ENCODE measurements around the gene HTT. TPM values are rescaled to one million over a fixed set of nuclear protein-coding genes. Genes with fewer than 3 reads are reported as not detected.

The HTT gene
- total RNA-seq, 1 experiment from 2014 or later = 85.4 TPM

GRCh38 chr4:3290476-3290875, 216.0 kb downstream of the HTT start:
- peaks cover 23% of the 10 kb centered on the region for H3K27me3 Mint-ChIP-seq (ENCODE audit: low read depth)
- H3K27ac Mint-ChIP-seq = no peak overlapping the region
- ChIA-PET CTCF (interaction anchor here (0.6 to 3.7 kb wide), 4 partner anchors 18 to 191 kb away, joined by 3 to 45 read pairs (median 9); no protein-coding TSS in a partner anchor), POLR2A (no interaction called here)
- peaks cover 20% of the 10 kb centered on the region for H3K4me1 Mint-ChIP-seq
- no peaks in the 10 kb centered on the region for H3K36me3 Mint-ChIP-seq
- no peak overlapping the region for H3K4me3 Mint-ChIP-seq
- DNase-seq (ENCODE audit: low spot score) (peak; percentile 5), ATAC-seq (no peak)
- TF ChIP-seq, protein P1, sequence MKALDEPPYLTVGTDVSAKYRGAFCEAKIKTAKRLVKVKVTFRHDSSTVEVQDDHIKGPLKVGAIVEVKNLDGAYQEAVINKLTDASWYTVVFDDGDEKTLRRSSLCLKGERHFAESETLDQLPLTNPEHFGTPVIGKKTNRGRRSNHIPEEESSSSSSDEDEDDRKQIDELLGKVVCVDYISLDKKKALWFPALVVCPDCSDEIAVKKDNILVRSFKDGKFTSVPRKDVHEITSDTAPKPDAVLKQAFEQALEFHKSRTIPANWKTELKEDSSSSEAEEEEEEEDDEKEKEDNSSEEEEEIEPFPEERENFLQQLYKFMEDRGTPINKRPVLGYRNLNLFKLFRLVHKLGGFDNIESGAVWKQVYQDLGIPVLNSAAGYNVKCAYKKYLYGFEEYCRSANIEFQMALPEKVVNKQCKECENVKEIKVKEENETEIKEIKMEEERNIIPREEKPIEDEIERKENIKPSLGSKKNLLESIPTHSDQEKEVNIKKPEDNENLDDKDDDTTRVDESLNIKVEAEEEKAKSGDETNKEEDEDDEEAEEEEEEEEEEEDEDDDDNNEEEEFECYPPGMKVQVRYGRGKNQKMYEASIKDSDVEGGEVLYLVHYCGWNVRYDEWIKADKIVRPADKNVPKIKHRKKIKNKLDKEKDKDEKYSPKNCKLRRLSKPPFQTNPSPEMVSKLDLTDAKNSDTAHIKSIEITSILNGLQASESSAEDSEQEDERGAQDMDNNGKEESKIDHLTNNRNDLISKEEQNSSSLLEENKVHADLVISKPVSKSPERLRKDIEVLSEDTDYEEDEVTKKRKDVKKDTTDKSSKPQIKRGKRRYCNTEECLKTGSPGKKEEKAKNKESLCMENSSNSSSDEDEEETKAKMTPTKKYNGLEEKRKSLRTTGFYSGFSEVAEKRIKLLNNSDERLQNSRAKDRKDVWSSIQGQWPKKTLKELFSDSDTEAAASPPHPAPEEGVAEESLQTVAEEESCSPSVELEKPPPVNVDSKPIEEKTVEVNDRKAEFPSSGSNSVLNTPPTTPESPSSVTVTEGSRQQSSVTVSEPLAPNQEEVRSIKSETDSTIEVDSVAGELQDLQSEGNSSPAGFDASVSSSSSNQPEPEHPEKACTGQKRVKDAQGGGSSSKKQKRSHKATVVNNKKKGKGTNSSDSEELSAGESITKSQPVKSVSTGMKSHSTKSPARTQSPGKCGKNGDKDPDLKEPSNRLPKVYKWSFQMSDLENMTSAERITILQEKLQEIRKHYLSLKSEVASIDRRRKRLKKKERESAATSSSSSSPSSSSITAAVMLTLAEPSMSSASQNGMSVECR (CRISPR knock-in tag; IDR thresholded peaks at IDR 0.05; ENCODE audit: borderline replicate concordance) = no peak
- TF ChIP-seq OVOL2 (CRISPR knock-in tag; IDR thresholded peaks at IDR 0.05; ENCODE audit: borderline replicate concordance) (no peak), TEAD4 (CRISPR knock-in tag; IDR thresholded peaks at IDR 0.05) (no peak)
- no peaks in the 10 kb centered on the region for H3K9me3 Mint-ChIP-seq

DNA sequence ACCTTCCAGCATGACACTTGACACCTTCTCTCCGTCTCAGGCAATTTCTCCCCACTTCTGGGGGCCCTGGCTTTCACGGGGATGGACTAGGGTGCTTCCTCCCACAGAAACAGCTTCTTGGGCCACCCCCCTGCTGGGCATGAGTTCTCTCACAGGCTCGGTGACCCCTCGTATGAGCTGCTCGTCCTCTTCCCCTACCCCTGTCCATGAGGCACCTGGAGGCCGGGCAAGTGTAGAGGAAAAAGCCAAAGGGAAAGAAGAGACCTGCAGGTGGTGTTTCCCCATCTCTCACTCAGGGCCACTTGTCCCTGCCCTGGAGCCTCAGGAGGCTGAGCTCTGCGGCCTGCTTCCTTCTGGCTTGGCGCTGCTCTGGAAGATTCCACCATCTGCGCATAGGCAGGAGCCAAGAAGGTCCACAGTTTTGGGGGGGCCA, 216.4 kb downstream of the HTT start:
- no peak for TF ChIP-seq FOXP4 (CRISPR knock-in tag; IDR thresholded peaks at IDR 0.05)
- no peak for TF ChIP-seq ZNF512 (CRISPR knock-in tag; IDR thresholded peaks at IDR 0.05; ENCODE audit: borderline replicate concordance)
- no peak for TF ChIP-seq MXD4 (CRISPR knock-in tag; IDR thresholded peaks at IDR 0.05; ENCODE audit: borderline replicate concordance)
- TF ChIP-seq, protein P2, sequence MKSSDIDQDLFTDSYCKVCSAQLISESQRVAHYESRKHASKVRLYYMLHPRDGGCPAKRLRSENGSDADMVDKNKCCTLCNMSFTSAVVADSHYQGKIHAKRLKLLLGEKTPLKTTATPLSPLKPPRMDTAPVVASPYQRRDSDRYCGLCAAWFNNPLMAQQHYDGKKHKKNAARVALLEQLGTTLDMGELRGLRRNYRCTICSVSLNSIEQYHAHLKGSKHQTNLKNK (CRISPR knock-in tag; IDR thresholded peaks at IDR 0.05) = no peak
- TF ChIP-seq ZNF671 (CRISPR knock-in tag; IDR thresholded peaks at IDR 0.05) = no peak
- TF ChIP-seq CTCF (IDR thresholded peaks at IDR 0.05) = no peak
- no peak for TF ChIP-seq CBFB (CRISPR knock-in tag; IDR thresholded peaks at IDR 0.05; ENCODE audit: low read depth)
- TF ChIP-seq, protein P3, sequence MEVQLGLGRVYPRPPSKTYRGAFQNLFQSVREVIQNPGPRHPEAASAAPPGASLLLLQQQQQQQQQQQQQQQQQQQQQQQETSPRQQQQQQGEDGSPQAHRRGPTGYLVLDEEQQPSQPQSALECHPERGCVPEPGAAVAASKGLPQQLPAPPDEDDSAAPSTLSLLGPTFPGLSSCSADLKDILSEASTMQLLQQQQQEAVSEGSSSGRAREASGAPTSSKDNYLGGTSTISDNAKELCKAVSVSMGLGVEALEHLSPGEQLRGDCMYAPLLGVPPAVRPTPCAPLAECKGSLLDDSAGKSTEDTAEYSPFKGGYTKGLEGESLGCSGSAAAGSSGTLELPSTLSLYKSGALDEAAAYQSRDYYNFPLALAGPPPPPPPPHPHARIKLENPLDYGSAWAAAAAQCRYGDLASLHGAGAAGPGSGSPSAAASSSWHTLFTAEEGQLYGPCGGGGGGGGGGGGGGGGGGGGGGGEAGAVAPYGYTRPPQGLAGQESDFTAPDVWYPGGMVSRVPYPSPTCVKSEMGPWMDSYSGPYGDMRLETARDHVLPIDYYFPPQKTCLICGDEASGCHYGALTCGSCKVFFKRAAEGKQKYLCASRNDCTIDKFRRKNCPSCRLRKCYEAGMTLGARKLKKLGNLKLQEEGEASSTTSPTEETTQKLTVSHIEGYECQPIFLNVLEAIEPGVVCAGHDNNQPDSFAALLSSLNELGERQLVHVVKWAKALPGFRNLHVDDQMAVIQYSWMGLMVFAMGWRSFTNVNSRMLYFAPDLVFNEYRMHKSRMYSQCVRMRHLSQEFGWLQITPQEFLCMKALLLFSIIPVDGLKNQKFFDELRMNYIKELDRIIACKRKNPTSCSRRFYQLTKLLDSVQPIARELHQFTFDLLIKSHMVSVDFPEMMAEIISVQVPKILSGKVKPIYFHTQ (CRISPR knock-in tag; IDR thresholded peaks at IDR 0.05) = no peak
- no peak for TF ChIP-seq GRHL2 (CRISPR knock-in tag; IDR thresholded peaks at IDR 0.05; ENCODE audit: insufficient replicate concordance, severe bottlenecking)
- TF ChIP-seq, protein P1 (CRISPR knock-in tag; IDR thresholded peaks at IDR 0.05; ENCODE audit: borderline replicate concordance) = no peak
- no peaks in the 10 kb centered on the region for H3K36me3 Mint-ChIP-seq
- DNase-seq (ENCODE audit: low spot score) (no peak), ATAC-seq (no peak)
- peaks cover 20% of the 10 kb centered on the region for H3K4me1 Mint-ChIP-seq
- no peaks in the 10 kb centered on the region for H3K9me3 Mint-ChIP-seq
- POLR2A ChIA-PET = no interaction called here
- H3K27ac Mint-ChIP-seq = no peak overlapping the region
- CTCF ChIA-PET = interaction anchor here (1.3 to 3.7 kb wide), 4 partner anchors 27 to 190 kb away, joined by 4 to 45 read pairs (median 9); no protein-coding TSS in a partner anchor
- H3K4me3 Mint-ChIP-seq = no peak overlapping the region
- peaks cover 23% of the 10 kb centered on the region for H3K27me3 Mint-ChIP-seq (ENCODE audit: low read depth)

Data from WTC11 (cell line).